ENCODE data around the gene FRK.
A peak's percentile ranks its signal among the peaks of the same experiment; 100 is the strongest.
"Not testable (repeated sequence)": the region's sequence is repeated elsewhere in the genome, so short reads cannot be mapped to it uniquely, and the experiment has no call there.

The FRK gene

DNA sequence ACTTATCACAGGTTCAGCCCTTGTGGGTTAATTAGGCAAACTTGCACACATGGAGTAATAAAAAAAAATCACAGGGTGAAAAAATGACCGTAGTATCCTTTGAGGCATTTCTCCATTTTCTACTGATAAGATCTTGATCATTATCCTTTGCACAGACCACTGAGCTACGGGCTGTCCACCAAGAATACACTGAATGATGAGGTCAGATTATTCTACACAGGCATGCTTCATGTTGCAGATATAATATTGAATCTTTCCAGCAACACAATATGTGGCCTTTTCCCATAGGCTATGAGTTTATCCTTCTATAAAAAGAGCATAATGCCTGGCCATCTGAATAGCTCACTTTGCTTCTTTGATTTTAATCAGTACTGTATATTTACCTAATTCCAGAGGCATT is 168.9 kb downstream of the FRK start:
- DNase-seq (ENCODE audit: low spot score) = no peak
- in situ Hi-C loops (cut with MboI; ENCODE audit: low pct_unique_long_range_greater_than_20kb, low sequenced_read_pairs, unreplicated experiment) = no loop called here

DNA sequence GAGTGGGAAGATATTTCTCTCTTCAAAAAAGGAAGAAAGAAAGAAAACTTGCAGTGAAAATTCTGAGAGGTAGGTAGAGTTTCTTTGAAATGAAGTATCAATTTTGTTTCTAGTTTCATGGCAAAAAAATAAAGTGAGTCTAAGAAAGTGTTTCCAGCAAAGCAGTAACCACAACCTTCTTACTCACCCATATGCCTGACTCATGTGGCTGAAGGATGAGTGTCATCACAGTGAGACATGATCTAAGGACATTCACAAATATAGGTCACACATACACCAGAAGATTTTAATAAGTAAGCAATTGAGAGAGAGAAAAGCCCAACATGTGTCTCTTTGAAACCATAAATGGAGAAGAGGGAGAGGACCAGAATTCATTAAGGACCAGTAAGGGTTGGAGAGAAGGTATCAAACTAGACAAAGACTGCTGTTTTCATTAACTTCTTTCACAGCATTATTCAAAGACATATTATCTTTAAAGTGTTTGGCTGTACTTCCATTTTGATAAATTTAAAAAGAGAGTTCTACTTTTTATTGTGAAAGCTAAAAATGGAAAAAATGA is 169.5 kb downstream of the FRK start:
- in situ Hi-C loops (cut with MboI; ENCODE audit: low pct_unique_long_range_greater_than_20kb, low sequenced_read_pairs, unreplicated experiment) = no loop called here
- peak; percentile 53 for DNase-seq (ENCODE audit: low spot score)
- TF ChIP-seq, protein P1, sequence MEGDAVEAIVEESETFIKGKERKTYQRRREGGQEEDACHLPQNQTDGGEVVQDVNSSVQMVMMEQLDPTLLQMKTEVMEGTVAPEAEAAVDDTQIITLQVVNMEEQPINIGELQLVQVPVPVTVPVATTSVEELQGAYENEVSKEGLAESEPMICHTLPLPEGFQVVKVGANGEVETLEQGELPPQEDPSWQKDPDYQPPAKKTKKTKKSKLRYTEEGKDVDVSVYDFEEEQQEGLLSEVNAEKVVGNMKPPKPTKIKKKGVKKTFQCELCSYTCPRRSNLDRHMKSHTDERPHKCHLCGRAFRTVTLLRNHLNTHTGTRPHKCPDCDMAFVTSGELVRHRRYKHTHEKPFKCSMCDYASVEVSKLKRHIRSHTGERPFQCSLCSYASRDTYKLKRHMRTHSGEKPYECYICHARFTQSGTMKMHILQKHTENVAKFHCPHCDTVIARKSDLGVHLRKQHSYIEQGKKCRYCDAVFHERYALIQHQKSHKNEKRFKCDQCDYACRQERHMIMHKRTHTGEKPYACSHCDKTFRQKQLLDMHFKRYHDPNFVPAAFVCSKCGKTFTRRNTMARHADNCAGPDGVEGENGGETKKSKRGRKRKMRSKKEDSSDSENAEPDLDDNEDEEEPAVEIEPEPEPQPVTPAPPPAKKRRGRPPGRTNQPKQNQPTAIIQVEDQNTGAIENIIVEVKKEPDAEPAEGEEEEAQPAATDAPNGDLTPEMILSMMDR (IDR thresholded peaks at IDR 0.05; ENCODE audit: extremely low read depth, insufficient read depth, missing control alignments) = no peak

More for the DNA sequence above, 168.9 kb downstream of the FRK start:
- TF ChIP-seq, protein P1 (IDR thresholded peaks at IDR 0.05; ENCODE audit: extremely low read depth, insufficient read depth, missing control alignments) = no peak

DNA sequence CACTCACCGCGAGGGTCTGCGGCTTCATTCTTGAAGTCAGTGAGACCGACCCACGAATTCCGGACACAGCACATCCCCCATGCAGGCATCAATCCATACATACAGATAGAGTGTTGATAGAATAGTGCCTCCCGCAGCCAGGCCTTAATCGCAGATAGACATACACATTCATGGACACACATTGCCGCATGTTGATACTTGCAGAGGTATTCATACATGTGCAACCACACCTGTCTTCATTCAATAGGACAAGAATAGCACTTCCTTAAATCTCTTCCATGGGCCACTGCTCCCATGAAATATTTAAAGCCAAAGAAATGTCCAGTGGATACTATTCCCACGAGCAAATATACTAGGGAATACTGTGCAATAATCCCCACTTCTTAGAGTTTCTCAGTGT is 170.5 kb downstream of the FRK start:
- DNase-seq (ENCODE audit: low spot score) = no peak
- in situ Hi-C loops (cut with MboI; ENCODE audit: low pct_unique_long_range_greater_than_20kb, low sequenced_read_pairs, unreplicated experiment) = no loop called here
- TF ChIP-seq, protein P1 (IDR thresholded peaks at IDR 0.05; ENCODE audit: extremely low read depth, insufficient read depth, missing control alignments) = no peak

DNA sequence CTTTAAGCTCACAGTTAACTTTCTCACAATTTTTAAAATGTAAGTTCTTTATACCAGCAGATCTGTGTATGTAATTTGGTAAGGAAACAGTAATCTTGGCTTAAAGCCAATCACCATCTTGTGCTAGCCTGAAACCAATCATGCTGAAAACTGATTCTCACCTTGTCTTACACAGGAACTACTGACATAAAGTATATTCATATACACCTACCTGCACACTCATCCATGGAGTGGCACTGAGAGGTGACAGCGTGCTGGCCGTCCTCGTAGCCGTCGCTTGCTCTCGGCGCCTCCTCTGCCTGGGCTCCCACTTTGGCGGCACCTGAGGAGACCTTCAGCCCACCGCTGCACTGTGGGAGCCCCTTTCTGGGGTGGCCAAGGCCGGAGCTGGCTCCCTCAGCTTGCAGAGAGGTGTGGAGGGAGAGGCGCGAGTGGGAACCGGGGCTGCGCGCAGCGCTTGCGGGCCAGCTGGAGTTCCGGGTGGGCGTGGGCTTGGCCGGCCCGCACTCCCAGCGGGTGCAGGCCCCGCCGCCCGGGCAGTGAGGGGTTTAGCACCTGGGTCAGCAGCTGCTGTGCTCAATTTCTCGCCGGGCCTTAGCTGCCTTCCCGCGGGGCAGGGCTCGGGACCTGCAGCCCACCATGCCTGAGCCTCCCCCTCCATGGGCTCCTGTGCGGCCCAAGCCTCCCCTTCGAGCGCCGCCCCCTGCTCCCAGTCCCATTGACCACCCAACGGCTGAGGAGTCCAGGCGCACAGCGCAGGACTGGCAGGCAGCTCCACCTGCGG is 171.8 kb downstream of the FRK start:
- in situ Hi-C loops (cut with MboI; ENCODE audit: low pct_unique_long_range_greater_than_20kb, low sequenced_read_pairs, unreplicated experiment) = not testable (repeated sequence)

DNA sequence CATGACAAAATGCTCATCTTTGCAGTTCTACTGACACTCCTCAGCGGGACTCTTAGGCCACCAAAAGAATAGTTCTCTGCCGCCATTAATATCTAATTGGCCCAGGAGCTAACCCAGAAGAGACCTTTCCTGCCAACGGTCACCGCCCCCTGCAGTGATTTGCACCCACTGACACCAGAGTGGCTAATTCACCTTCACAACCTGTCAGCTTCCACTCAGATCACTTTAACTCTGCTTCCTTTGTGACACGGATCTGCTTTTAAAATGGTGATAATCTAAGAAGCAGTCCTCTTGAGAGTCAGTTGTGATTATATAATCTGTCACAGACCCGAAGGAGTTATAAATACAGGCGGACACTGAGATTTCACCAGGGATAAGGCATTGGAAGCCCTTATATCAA is 172.8 kb downstream of the FRK start:
- TF ChIP-seq, protein P1 (IDR thresholded peaks at IDR 0.05; ENCODE audit: extremely low read depth, insufficient read depth, missing control alignments) = no peak
- no peak for DNase-seq (ENCODE audit: low spot score)
- in situ Hi-C loops (cut with MboI; ENCODE audit: low pct_unique_long_range_greater_than_20kb, low sequenced_read_pairs, unreplicated experiment) = no loop called here

More for the DNA sequence above, 171.8 kb downstream of the FRK start:
- not testable (repeated sequence) for DNase-seq (ENCODE audit: low spot score)

DNA sequence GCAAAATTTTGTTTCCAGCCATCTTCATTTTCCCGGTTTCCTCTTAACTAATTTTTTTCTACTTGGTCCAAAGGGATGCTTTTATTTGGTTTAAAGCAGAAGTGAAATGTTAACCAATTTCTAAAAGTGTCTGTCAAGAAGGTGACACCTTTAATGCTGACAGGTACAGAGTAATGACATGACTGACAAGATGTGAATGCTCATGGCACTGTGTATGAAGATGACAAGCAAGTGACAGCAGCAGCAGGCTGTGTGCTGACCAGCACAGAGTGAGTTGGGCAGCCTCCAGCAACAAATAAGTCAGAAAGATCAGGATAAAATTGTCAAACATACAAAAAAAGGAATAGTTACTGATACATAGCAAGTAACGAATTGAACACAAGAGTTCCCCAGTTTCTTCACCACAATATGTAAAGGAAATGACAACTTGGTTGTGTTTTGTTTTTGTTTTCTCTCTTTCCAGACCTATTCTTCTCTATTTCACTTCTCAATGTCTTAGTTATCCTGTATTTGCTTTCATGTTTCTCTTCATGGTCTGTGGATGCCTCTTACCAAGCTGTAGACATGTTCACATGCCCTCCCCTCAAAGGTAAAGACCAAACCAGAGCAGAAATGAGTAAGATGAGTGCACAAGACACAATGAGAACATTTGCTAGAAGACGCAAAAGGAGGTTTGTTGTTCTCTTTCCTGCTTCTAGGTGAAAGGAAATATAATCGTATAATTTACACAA is 174.9 kb downstream of the FRK start:
- peak; percentile 13 for DNase-seq (ENCODE audit: low spot score)
- in situ Hi-C loops (cut with MboI; ENCODE audit: low pct_unique_long_range_greater_than_20kb, low sequenced_read_pairs, unreplicated experiment) = no loop called here
- TF ChIP-seq, protein P1 (IDR thresholded peaks at IDR 0.05; ENCODE audit: extremely low read depth, insufficient read depth, missing control alignments) = no peak

DNA sequence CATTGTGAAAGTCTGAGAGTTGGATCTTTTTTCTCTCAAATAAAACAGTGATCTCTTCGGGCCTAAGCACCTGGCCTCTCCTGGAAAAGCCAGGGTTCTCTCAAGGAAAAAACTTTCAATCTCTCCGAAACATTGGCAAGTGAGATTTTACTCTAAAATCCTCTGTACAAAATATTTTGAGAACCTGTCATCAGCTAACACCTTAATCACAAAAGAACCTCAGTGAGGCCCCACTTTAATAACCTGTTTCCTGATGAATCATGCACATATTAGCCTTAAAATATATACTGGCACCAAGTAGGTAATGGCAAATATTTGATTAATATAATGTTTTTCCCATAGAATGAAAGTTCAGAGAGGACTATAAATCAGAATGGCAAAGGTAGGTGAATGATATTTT is 177.9 kb downstream of the FRK start:
- no peak for DNase-seq (ENCODE audit: low spot score)
- TF ChIP-seq, protein P1 (IDR thresholded peaks at IDR 0.05; ENCODE audit: extremely low read depth, insufficient read depth, missing control alignments) = no peak
- in situ Hi-C loops (cut with MboI; ENCODE audit: low pct_unique_long_range_greater_than_20kb, low sequenced_read_pairs, unreplicated experiment) = no loop called here

All from GM13977 (cell line).